NB4 (cell line): ENCODE results near the gene GAS7.

ENCODE experiments used
- DNase-seq: peaks from one replicate; pipeline ENCODE4 v3.0.0; 2010; ENCODE audit warnings: low read depth
- H3K4me3 ChIP-seq: one replicate; pipeline ENCODE4 v1.5.1; 2011; ENCODE audit warnings: mild to moderate bottlenecking, low read depth, low read length, moderate library complexity
- MAX ChIP-seq: IDR thresholded peaks from 2 replicates; pipeline ENCODE4 v1.6.1; 2011; ENCODE audit warnings: low read depth, low read length
- MYC ChIP-seq: IDR thresholded peaks from 2 replicates; pipeline ENCODE4 v1.6.1; 2011; ENCODE audit warnings: low read depth, low read length
- POLR2A ChIP-seq: IDR thresholded peaks from 2 replicates; pipeline ENCODE4 v1.6.1; 2011; ENCODE audit warnings: mild to moderate bottlenecking; ENCODE audit not compliant: insufficient read length; ENCODE audit errors: extremely low read depth
- TF ChIP-seq, protein P1 (sequence below): IDR thresholded peaks from one replicate; pipeline ENCODE4 v1.5.1; 2012; ENCODE audit warnings: low read depth, low read length

Gene GAS7

DNA sequence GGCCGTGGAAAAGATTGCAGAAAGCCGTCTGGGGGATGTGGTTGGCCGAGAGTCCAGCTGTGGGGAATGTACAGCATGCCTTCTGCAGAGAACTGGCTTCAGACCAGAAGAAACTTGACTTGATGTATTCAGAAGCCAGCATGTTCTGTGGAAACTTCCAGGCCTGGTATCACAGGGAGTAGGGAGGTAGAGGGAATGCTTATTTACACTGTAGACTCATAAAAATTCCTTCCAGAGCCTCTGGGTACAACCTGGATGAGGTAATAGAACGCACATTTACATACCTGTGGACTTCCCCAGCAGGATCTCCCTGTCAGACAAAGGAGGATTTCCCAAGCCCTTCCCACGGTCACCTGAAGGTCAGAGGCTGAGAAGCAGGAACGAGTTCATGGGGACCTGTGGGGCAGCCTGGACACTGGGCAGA is 11.8 kb upstream of the GAS7 start:
- DNase-seq: no peak
- no peak overlapping the region for H3K4me3 ChIP-seq
- no peak for TF ChIP-seq MYC
- no peak for TF ChIP-seq MAX
- TF ChIP-seq, protein P1, sequence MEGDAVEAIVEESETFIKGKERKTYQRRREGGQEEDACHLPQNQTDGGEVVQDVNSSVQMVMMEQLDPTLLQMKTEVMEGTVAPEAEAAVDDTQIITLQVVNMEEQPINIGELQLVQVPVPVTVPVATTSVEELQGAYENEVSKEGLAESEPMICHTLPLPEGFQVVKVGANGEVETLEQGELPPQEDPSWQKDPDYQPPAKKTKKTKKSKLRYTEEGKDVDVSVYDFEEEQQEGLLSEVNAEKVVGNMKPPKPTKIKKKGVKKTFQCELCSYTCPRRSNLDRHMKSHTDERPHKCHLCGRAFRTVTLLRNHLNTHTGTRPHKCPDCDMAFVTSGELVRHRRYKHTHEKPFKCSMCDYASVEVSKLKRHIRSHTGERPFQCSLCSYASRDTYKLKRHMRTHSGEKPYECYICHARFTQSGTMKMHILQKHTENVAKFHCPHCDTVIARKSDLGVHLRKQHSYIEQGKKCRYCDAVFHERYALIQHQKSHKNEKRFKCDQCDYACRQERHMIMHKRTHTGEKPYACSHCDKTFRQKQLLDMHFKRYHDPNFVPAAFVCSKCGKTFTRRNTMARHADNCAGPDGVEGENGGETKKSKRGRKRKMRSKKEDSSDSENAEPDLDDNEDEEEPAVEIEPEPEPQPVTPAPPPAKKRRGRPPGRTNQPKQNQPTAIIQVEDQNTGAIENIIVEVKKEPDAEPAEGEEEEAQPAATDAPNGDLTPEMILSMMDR: no peak
- no peak for TF ChIP-seq POLR2A

DNA sequence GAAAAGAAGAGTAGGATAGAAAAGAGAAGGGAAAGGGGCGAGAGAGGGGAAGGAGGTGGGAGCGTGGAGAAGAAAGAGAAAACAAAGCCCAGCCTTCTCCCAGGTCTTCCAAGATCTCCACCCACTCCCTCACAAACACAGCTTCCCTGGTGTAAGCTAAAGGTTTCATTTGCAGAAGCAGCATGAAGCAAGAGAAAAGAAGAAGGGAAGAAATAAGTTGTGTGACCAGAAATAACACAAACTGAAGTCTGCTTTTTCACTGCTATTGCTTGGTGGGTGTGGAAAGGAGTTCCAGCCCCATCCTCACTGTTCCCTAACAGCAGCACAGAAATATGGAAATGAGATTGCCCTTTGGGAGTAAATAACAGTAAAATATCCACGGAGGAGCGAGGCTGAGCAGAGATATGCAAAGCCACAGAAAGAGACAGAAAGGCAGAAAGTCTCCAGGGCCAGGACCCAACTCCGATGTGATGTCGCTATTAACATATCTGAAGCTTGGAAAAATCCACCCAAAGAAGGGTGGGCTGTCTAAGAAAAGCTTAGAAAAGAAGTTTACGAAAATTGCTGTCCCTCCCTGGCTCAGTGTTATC is 10.3 kb upstream of the GAS7 start:
- DNase-seq: no peak
- no peak overlapping the region for H3K4me3 ChIP-seq
- TF ChIP-seq MAX: no peak
- TF ChIP-seq, protein P1: no peak
- TF ChIP-seq POLR2A: no peak

DNA sequence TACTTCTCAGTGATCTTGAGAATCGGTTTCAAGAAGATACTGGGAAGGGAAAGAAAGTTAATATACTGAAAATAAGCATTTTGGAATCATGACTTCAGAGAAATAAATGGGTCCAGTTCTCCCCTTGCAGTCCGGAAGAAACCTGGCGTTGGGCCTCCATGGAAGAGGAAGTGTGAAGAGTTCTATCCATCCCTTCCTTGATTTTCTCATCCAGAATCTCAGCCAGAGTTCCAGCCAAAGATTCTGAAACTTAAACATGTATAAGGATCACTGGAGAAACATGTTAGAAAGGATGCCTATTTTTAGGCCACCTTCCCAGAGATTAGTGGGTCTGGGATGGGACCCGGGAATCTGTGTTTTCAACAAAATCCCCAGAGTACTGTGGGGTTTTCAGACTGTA is 8.7 kb upstream of the GAS7 start:
- TF ChIP-seq MYC (no peak), MAX (no peak), POLR2A (no peak)
- no peak for DNase-seq
- H3K4me3 ChIP-seq: no peak overlapping the region

GRCh38 chr17:10205549-10206185 is 7.3 kb upstream of the GAS7 start:
- TF ChIP-seq POLR2A (no peak), MYC (no peak), MAX (no peak)
- TF ChIP-seq, protein P1: no peak
- peak; percentile 63 for DNase-seq
- H3K4me3 ChIP-seq: no peak overlapping the region

GRCh38 chr17:10201680-10202079 is 3.3 kb upstream of the GAS7 start:
- TF ChIP-seq POLR2A: no peak
- TF ChIP-seq, protein P1: no peak
- no peak overlapping the region for H3K4me3 ChIP-seq
- DNase-seq: no peak

- DNase-seq: no peak
- TF ChIP-seq MYC: no peak
- no peak for TF ChIP-seq POLR2A
- TF ChIP-seq, protein P1: no peak
- TF ChIP-seq MAX: no peak
- no peak overlapping the region for H3K4me3 ChIP-seq
These were observed 2.2 kb upstream of the GAS7 start for GRCh38 chr17:10200645-10201044.
